Measurements from ENCODE around the gene NUCB2. TPM values are rescaled to one million over a fixed set of nuclear protein-coding genes. Genes with fewer than 3 reads are reported as not detected.

The NUCB2 gene
- total and polyA plus RNA-seq, 2 of the 13 experiments (the other 11 are each of a cell fraction or from before 2014, with no cell fraction given), result 54.2 to 82.4 TPM

- TF ChIP-seq, protein P1, sequence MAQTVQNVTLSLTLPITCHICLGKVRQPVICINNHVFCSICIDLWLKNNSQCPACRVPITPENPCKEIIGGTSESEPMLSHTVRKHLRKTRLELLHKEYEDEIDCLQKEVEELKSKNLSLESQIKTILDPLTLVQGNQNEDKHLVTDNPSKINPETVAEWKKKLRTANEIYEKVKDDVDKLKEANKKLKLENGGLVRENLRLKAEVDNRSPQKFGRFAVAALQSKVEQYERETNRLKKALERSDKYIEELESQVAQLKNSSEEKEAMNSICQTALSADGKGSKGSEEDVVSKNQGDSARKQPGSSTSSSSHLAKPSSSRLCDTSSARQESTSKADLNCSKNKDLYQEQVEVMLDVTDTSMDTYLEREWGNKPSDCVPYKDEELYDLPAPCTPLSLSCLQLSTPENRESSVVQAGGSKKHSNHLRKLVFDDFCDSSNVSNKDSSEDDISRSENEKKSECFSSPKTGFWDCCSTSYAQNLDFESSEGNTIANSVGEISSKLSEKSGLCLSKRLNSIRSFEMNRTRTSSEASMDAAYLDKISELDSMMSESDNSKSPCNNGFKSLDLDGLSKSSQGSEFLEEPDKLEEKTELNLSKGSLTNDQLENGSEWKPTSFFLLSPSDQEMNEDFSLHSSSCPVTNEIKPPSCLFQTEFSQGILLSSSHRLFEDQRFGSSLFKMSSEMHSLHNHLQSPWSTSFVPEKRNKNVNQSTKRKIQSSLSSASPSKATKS (CRISPR knock-in tag; IDR thresholded peaks at IDR 0.05), result no peak
- TF ChIP-seq SOX6 (IDR thresholded peaks at IDR 0.05), result no peak
- TF ChIP-seq SOX6 (CRISPR knock-in tag; IDR thresholded peaks at IDR 0.05), result peak; percentile 61
- peak; percentile 74; the same call in 1 of the 2 replicates for TF ChIP-seq ZNF605 (CRISPR knock-in tag; IDR thresholded peaks at IDR 0.05)
- no peak for TF ChIP-seq ZSCAN12 (CRISPR knock-in tag; IDR thresholded peaks at IDR 0.05)
- TF ChIP-seq TP53 (CRISPR knock-in tag; conservative IDR thresholded peaks at IDR 0.05), result no peak; the same call in 1 of the 2 replicates
- TF ChIP-seq PLRG1 (conservative IDR thresholded peaks at IDR 0.05), result no peak
- TF ChIP-seq, protein P2, sequence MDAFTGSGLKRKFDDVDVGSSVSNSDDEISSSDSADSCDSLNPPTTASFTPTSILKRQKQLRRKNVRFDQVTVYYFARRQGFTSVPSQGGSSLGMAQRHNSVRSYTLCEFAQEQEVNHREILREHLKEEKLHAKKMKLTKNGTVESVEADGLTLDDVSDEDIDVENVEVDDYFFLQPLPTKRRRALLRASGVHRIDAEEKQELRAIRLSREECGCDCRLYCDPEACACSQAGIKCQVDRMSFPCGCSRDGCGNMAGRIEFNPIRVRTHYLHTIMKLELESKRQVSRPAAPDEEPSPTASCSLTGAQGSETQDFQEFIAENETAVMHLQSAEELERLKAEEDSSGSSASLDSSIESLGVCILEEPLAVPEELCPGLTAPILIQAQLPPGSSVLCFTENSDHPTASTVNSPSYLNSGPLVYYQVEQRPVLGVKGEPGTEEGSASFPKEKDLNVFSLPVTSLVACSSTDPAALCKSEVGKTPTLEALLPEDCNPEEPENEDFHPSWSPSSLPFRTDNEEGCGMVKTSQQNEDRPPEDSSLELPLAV (CRISPR knock-in tag; conservative IDR thresholded peaks at IDR 0.05; ENCODE audit: low read depth), result no peak
- TF ChIP-seq, protein P3, sequence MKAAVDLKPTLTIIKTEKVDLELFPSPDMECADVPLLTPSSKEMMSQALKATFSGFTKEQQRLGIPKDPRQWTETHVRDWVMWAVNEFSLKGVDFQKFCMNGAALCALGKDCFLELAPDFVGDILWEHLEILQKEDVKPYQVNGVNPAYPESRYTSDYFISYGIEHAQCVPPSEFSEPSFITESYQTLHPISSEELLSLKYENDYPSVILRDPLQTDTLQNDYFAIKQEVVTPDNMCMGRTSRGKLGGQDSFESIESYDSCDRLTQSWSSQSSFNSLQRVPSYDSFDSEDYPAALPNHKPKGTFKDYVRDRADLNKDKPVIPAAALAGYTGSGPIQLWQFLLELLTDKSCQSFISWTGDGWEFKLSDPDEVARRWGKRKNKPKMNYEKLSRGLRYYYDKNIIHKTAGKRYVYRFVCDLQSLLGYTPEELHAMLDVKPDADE (CRISPR knock-in tag; IDR thresholded peaks at IDR 0.05), result no peak
- TF ChIP-seq ZNF143 (CRISPR knock-in tag; IDR thresholded peaks at IDR 0.05), result no peak
- TF ChIP-seq MBD4 (IDR thresholded peaks at IDR 0.05; ENCODE audit: borderline replicate concordance, low read length), result no peak
- TF ChIP-seq, protein P4, sequence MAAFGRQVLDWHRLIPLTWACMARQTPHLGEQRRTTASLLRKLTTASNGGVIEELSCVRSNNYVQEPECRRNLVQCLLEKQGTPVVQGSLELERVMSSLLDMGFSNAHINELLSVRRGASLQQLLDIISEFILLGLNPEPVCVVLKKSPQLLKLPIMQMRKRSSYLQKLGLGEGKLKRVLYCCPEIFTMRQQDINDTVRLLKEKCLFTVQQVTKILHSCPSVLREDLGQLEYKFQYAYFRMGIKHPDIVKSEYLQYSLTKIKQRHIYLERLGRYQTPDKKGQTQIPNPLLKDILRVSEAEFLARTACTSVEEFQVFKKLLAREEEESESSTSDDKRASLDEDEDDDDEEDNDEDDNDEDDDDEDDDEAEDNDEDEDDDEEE (CRISPR knock-in tag; IDR thresholded peaks at IDR 0.05), result no peak
- no peak for TF ChIP-seq ZNF724P (CRISPR knock-in tag; IDR thresholded peaks at IDR 0.05; ENCODE audit: borderline replicate concordance)
- TF ChIP-seq, protein P5, sequence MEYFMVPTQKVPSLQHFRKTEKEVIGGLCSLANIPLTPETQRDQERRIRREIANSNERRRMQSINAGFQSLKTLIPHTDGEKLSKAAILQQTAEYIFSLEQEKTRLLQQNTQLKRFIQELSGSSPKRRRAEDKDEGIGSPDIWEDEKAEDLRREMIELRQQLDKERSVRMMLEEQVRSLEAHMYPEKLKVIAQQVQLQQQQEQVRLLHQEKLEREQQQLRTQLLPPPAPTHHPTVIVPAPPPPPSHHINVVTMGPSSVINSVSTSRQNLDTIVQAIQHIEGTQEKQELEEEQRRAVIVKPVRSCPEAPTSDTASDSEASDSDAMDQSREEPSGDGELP (IDR thresholded peaks at IDR 0.05; ENCODE audit: borderline replicate concordance, low read depth), result no peak
- TF ChIP-seq SIX4 (CRISPR knock-in tag; IDR thresholded peaks at IDR 0.05), result no peak
- no peak; the same call in 1 of the 2 replicates for TF ChIP-seq ZBTB38 (CRISPR knock-in tag; IDR thresholded peaks at IDR 0.05)
- TF ChIP-seq, protein P6, sequence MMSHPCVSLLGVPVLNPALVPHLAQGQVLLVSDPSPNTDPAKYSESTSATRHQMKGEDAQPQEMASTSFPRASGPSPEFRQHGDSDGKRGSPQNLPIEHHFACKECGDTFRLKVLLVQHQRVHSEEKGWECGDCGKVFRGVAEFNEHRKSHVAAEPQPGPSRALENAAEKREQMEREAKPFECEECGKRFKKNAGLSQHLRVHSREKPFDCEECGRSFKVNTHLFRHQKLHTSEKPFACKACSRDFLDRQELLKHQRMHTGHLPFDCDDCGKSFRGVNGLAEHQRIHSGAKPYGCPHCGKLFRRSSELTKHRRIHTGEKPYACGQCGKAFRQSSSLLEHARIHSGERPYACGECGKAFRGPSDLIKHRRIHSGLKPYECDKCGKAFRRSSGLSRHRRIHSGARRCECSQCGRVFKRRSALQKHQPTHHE (CRISPR knock-in tag; IDR thresholded peaks at IDR 0.05; ENCODE audit: borderline replicate concordance), result no peak; the same call in 1 of the 2 replicates
- no peak; the same call in 1 of the 2 replicates for TF ChIP-seq ZNF670 (CRISPR knock-in tag; IDR thresholded peaks at IDR 0.05; ENCODE audit: borderline replicate concordance)
- TF ChIP-seq PHB2 (IDR thresholded peaks at IDR 0.05; ENCODE audit: partially characterized antibody), result no peak
- peak; percentile 88 for TF ChIP-seq SP4 (CRISPR knock-in tag; IDR thresholded peaks at IDR 0.05)
- TF ChIP-seq SP1 (IDR thresholded peaks at IDR 0.05), result no peak
- TF ChIP-seq SP1 (CRISPR knock-in tag; IDR thresholded peaks at IDR 0.05), result peak; percentile 59
- TF ChIP-seq ZFP1 (CRISPR knock-in tag; IDR thresholded peaks at IDR 0.05), result no peak
- TF ChIP-seq STAG1 (CRISPR knock-in tag; IDR thresholded peaks at IDR 0.05), result no peak
Observed at GRCh38 chr11:17276236-17277023, at the start of gene NUCB2 (continued).
